SK-N-SH treated with all-trans-retinoic acid at 6 μM for 48 hours (cell line): ENCODE results near the gene PRSS56.
A peak's percentile ranks its signal among the peaks of the same experiment; 100 is the strongest.

Source experiments
- ATAC-seq: fragments of 200-7000 bp; cut with Tn5 transposase; 3 replicates; pipeline ENCODE4 v1.9.1; 2020; ENCODE audit warnings: mild to moderate bottlenecking, moderate library complexity
- ARNTL ChIP-seq: fragments of 450-650 bp; formaldehyde crosslinking; IDR thresholded peaks from 2 replicates; pipeline ENCODE4 v1.5.0; 2020; ENCODE audit warnings: low read depth, mild to moderate bottlenecking, moderate library complexity, borderline replicate concordance
- BACH2 ChIP-seq: fragments of 250-450 bp; sonication (Bioruptor Pico); IDR thresholded peaks from 2 replicates; pipeline ENCODE4 v1.9.0; 2021; ENCODE audit warnings: mild to moderate bottlenecking, borderline replicate concordance
- ESRRG ChIP-seq: fragments of 250-450 bp; sonication (Bioruptor Pico); IDR thresholded peaks from 2 replicates; pipeline ENCODE4 v1.6.1; 2021; ENCODE audit warnings: mild to moderate bottlenecking
- GLIS3 ChIP-seq: fragments of 250-450 bp; sonication (Bioruptor Pico); IDR thresholded peaks from 2 replicates; pipeline ENCODE4 v1.5.0; 2020; ENCODE audit warnings: mild to moderate bottlenecking, moderate library complexity
- ISL1 ChIP-seq: fragments of 250-450 bp; sonication (Bioruptor Pico); IDR thresholded peaks from 2 replicates; pipeline ENCODE4 v2.1.2; 2022; ENCODE audit warnings: mild to moderate bottlenecking, moderate library complexity
- OSR1 ChIP-seq: fragments of 250-450 bp; sonication (Bioruptor Pico); IDR thresholded peaks from 2 replicates; pipeline ENCODE4 v1.8.0; 2022; ENCODE audit warnings: moderate library complexity, mild to moderate bottlenecking, inconsistent platforms
- PPARA ChIP-seq: fragments of 250-450 bp; sonication (Bioruptor Pico); IDR thresholded peaks from 2 replicates; pipeline ENCODE4 v1.5.0; 2020; ENCODE audit warnings: mild to moderate bottlenecking, borderline replicate concordance
- RARB ChIP-seq: fragments of 250-450 bp; sonication (Bioruptor Pico); IDR thresholded peaks from 2 replicates; pipeline ENCODE4 v1.8.0; 2021; ENCODE audit warnings: mild to moderate bottlenecking, moderate library complexity
- SNAI2 ChIP-seq: fragments of 250-450 bp; sonication (Bioruptor Pico); IDR thresholded peaks from 2 replicates; pipeline ENCODE4 v1.5.0; 2020; ENCODE audit warnings: mild to moderate bottlenecking, moderate library complexity
- TCF4 ChIP-seq: fragments of 250-450 bp; sonication (Bioruptor Pico); IDR thresholded peaks from 2 replicates; pipeline ENCODE4 v1.8.0; 2021; ENCODE audit warnings: mild to moderate bottlenecking, moderate library complexity, borderline replicate concordance
- TOX ChIP-seq: fragments of 250-450 bp; sonication (Bioruptor Pico); IDR thresholded peaks from 2 replicates; pipeline ENCODE4 v1.8.0; 2021; ENCODE audit warnings: mild to moderate bottlenecking, moderate library complexity, borderline replicate concordance
- ZC3H10 ChIP-seq: fragments of 250-450 bp; sonication (Bioruptor Pico); IDR thresholded peaks from 2 replicates; pipeline ENCODE4 v1.5.1; 2021; ENCODE audit warnings: mild to moderate bottlenecking, moderate library complexity
- ZFP3 ChIP-seq: fragments of 250-450 bp; sonication (Bioruptor Pico); IDR thresholded peaks from 2 replicates; pipeline ENCODE4 v1.5.0; 2020; ENCODE audit warnings: mild to moderate bottlenecking, moderate library complexity
- ZFP30 ChIP-seq: fragments of 450-650 bp; formaldehyde crosslinking; IDR thresholded peaks from 2 replicates; pipeline ENCODE4 v1.5.0; 2022; ENCODE audit warnings: mild to moderate bottlenecking, moderate library complexity
- ZNF565 ChIP-seq: fragments of 450-650 bp; formaldehyde crosslinking; conservative IDR thresholded peaks from 2 replicates; pipeline ENCODE4 v1.5.0; 2020; ENCODE audit warnings: low read depth, mild to moderate bottlenecking, moderate library complexity
- ZNF8 ChIP-seq: fragments of 450-650 bp; formaldehyde crosslinking; IDR thresholded peaks from 2 replicates; pipeline ENCODE4 v1.5.0; 2020; ENCODE audit warnings: mild to moderate bottlenecking, moderate library complexity
- TF ChIP-seq, protein P1 (sequence below): fragments of 250-450 bp; sonication (Bioruptor Pico); IDR thresholded peaks from 2 replicates; pipeline ENCODE4 v1.8.0; 2021; ENCODE audit warnings: low read depth, mild to moderate bottlenecking, moderate library complexity, borderline replicate concordance
- TF ChIP-seq, protein P2 (sequence below): fragments of 250-450 bp; sonication (Bioruptor Pico); IDR thresholded peaks from 2 replicates; pipeline ENCODE4 v1.5.1; 2021; ENCODE audit warnings: mild to moderate bottlenecking, moderate library complexity
- TF ChIP-seq, protein P3 (sequence below): fragments of 250-450 bp; sonication (Bioruptor Pico); IDR thresholded peaks from 2 replicates; pipeline ENCODE4 v1.5.1; 2020; ENCODE audit warnings: low read depth, mild to moderate bottlenecking, moderate library complexity
- TF ChIP-seq, protein P4 (sequence below): fragments of 250-450 bp; sonication (Bioruptor Pico); IDR thresholded peaks from 2 replicates; pipeline ENCODE4 v1.8.0; 2020; ENCODE audit warnings: mild to moderate bottlenecking, moderate library complexity, borderline replicate concordance

Gene PRSS56

DNA sequence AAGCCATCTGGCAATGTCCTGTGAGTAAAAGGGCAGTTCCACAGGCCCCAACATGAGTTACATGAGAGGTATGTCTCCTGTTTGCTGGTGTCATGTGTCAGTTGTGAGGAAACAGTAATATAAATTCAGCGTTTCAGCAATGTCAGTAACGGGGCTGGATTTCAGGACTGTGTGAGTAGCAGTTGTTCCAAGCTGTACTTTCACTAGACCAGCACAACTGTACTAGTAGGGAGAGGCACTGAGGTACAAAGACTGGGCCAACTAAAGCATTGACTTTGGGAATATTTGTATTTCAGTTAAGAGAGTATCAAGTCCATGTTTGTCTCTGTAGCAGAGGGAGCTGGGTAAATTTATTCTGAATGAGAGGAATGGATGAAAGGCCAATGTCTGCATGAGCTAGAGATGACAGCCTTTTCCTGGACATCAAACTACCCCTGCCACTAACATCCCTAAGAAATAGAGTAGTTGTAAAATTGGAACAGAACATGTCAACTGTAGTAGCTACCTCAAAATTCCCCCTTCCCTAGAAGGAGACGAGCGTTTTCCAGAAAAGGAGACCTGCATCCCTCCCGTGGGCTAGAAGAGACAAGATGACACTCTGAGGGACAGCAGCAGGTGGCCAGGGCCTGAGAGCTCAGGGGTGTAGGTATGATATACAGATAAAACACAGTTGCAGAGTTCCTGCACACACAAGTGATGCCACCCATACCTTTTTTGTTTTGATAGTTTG lies 54.7 kb downstream of the PRSS56 start:
- no peak for TF ChIP-seq ESRRG (CRISPR knock-in tag)
- no peak for TF ChIP-seq RARB (CRISPR knock-in tag)
- TF ChIP-seq, protein P1, sequence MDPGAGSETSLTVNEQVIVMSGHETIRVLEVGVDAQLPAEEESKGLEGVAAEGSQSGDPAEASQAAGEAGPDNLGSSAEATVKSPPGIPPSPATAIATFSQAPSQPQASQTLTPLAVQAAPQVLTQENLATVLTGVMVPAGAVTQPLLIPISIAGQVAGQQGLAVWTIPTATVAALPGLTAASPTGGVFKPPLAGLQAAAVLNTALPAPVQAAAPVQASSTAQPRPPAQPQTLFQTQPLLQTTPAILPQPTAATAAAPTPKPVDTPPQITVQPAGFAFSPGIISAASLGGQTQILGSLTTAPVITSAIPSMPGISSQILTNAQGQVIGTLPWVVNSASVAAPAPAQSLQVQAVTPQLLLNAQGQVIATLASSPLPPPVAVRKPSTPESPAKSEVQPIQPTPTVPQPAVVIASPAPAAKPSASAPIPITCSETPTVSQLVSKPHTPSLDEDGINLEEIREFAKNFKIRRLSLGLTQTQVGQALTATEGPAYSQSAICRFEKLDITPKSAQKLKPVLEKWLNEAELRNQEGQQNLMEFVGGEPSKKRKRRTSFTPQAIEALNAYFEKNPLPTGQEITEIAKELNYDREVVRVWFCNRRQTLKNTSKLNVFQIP = no peak
- no peak for TF ChIP-seq ZNF8 (CRISPR knock-in tag)
- no peak for TF ChIP-seq BACH2 (CRISPR knock-in tag)
- no peak for TF ChIP-seq ISL1 (CRISPR knock-in tag)
- TF ChIP-seq TCF4 (CRISPR knock-in tag) = no peak
- no peak for TF ChIP-seq ZC3H10 (CRISPR knock-in tag)
- TF ChIP-seq GLIS3 (CRISPR knock-in tag) = no peak
- TF ChIP-seq ZNF565 (CRISPR knock-in tag) = no peak
- no peak for TF ChIP-seq ZFP3 (CRISPR knock-in tag)
- TF ChIP-seq, protein P2, sequence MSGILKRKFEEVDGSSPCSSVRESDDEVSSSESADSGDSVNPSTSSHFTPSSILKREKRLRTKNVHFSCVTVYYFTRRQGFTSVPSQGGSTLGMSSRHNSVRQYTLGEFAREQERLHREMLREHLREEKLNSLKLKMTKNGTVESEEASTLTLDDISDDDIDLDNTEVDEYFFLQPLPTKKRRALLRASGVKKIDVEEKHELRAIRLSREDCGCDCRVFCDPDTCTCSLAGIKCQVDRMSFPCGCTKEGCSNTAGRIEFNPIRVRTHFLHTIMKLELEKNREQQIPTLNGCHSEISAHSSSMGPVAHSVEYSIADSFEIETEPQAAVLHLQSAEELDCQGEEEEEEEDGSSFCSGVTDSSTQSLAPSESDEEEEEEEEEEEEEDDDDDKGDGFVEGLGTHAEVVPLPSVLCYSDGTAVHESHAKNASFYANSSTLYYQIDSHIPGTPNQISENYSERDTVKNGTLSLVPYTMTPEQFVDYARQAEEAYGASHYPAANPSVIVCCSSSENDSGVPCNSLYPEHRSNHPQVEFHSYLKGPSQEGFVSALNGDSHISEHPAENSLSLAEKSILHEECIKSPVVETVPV = no peak
- TF ChIP-seq, protein P3, sequence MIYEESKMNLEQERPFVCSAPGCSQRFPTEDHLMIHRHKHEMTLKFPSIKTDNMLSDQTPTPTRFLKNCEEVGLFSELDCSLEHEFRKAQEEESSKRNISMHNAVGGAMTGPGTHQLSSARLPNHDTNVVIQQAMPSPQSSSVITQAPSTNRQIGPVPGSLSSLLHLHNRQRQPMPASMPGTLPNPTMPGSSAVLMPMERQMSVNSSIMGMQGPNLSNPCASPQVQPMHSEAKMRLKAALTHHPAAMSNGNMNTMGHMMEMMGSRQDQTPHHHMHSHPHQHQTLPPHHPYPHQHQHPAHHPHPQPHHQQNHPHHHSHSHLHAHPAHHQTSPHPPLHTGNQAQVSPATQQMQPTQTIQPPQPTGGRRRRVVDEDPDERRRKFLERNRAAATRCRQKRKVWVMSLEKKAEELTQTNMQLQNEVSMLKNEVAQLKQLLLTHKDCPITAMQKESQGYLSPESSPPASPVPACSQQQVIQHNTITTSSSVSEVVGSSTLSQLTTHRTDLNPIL (CRISPR knock-in tag) = no peak
- TF ChIP-seq, protein P4, sequence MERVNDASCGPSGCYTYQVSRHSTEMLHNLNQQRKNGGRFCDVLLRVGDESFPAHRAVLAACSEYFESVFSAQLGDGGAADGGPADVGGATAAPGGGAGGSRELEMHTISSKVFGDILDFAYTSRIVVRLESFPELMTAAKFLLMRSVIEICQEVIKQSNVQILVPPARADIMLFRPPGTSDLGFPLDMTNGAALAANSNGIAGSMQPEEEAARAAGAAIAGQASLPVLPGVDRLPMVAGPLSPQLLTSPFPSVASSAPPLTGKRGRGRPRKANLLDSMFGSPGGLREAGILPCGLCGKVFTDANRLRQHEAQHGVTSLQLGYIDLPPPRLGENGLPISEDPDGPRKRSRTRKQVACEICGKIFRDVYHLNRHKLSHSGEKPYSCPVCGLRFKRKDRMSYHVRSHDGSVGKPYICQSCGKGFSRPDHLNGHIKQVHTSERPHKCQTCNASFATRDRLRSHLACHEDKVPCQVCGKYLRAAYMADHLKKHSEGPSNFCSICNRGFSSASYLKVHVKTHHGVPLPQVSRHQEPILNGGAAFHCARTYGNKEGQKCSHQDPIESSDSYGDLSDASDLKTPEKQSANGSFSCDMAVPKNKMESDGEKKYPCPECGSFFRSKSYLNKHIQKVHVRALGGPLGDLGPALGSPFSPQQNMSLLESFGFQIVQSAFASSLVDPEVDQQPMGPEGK = no peak
- no peak for TF ChIP-seq SNAI2
- no peak for TF ChIP-seq OSR1 (CRISPR knock-in tag)
- TF ChIP-seq ARNTL (CRISPR knock-in tag) = no peak
- TF ChIP-seq ZFP30 (CRISPR knock-in tag) = no peak
- TF ChIP-seq TOX (CRISPR knock-in tag) = no peak
- TF ChIP-seq PPARA (CRISPR knock-in tag) = no peak
- peak; percentile 27; the same call in 1 of the 3 replicates for ATAC-seq
